Measurements from ENCODE around the gene RNF207. TPM values are rescaled to one million over a fixed set of nuclear protein-coding genes. Genes with fewer than 3 reads are reported as not detected.

Gene RNF207
- total RNA-seq, 1 experiment from 2014 or later, result 4.9 TPM

DNA sequence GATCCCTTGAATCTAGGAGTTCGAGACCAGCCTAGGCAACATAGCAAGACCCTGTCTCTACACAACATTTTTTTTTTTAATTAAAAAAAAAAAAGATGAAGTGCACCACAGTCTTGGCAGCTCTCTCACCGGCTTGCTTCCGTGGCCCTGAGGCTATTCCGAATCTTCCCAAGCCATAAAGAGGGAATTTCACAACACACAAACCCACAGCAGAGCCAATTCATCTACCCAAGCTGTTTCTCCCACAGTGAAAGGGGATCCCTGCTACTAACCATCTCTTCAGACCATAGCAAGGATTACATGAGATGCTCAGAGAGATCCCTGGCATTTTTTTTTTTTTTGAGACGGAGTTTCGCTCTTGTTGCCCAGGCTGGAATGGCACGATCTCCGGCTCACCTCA is 17.5 kb upstream of the RNF207 start:
- Histone ChIP-seq H4K91ac (ENCODE audit: insufficient read length, low read depth, low read length) (no peak overlapping the region), H3K9ac (ENCODE audit: extremely low read depth, insufficient read length, low read length) (no peak overlapping the region), H3K27ac (ENCODE audit: insufficient read length, low read depth, low read length) (no peak overlapping the region), H4K5ac (ENCODE audit: insufficient read length, low read depth, low read length) (no peak overlapping the region), H3K18ac (ENCODE audit: insufficient read length, low read depth, low read length) (no peak overlapping the region), H4K8ac (replicated peaks; ENCODE audit: insufficient read length, low read depth, low read length) (no peak overlapping the region), H2BK12ac (ENCODE audit: insufficient read length, low read depth, low read length) (no peak overlapping the region), H3K79me1 (ENCODE audit: insufficient read depth, low read depth, low read length, poor library complexity, severe bottlenecking) (peaks cover 4% of the 10 kb centered on the region), H2BK15ac (ENCODE audit: low read depth, low read length) (no peak overlapping the region), H3K4me2 (ENCODE audit: insufficient read depth, insufficient read length, low read length) (no peak overlapping the region), H3K56ac (ENCODE audit: insufficient read length, low read depth, low read length) (no peak overlapping the region), H3K27me3 (ENCODE audit: insufficient read depth, low read length) (no peaks in the 10 kb centered on the region), H2BK20ac (ENCODE audit: low read depth, low read length, poor library complexity, severe bottlenecking) (no peak overlapping the region), H3K4ac (ENCODE audit: low read depth, low read length) (no peak overlapping the region), H3K79me2 (ENCODE audit: insufficient read depth, low read length) (peaks cover 9% of the 10 kb centered on the region; the same call in 1 of the 2 replicates), H3T11ph (ENCODE audit: low read length) (no peak overlapping the region), H3K9me3 (ENCODE audit: control insufficient read depth, low read depth, low read length) (no peaks in the 10 kb centered on the region), H4K20me1 (ENCODE audit: control insufficient read depth, insufficient read depth, insufficient read length) (no peaks in the 10 kb centered on the region), H3K14ac (ENCODE audit: insufficient read depth, low read length) (no peak overlapping the region), H3K23ac (ENCODE audit: insufficient read length, low read depth, low read length) (no peak overlapping the region), H2BK120ac (ENCODE audit: low read depth, low read length, poor library complexity, severe bottlenecking) (no peak overlapping the region), H2AK5ac (ENCODE audit: insufficient read length, low read length) (no peak overlapping the region), H2AFZ (ENCODE audit: low read length) (no peak overlapping the region), H2BK5ac (ENCODE audit: insufficient read length, low read length) (no peak overlapping the region), H3K23me2 (ENCODE audit: insufficient read length, low read depth, low read length, poor library complexity, severe bottlenecking) (no peaks in the 10 kb centered on the region), H3K4me1 (ENCODE audit: insufficient read depth, low read length) (peaks cover 4% of the 10 kb centered on the region; the same call in 1 of the 2 replicates)
- peaks cover 35 to 83% (median 63%) of the 10 kb centered on the region in 3 experiments; a peak in 6 of 7 replicates for H3K36me3 Mint-ChIP-seq (ENCODE audit: insufficient read depth in 1 of 3, low read depth in 3 of 3)
- H3K4me1 Mint-ChIP-seq, result peaks cover 21 to 31% of the 10 kb centered on the region in 2 experiments
- peaks cover 2% of the 10 kb centered on the region for H3K27me3 Mint-ChIP-seq (ENCODE audit: low read depth)
- WGBS (ENCODE audit: extremely low coverage, insufficient read length, low lambda C conversion rate), result no CpG with 5 or more reads among the region's 8 CpGs
- TF ChIP-seq, protein P1, sequence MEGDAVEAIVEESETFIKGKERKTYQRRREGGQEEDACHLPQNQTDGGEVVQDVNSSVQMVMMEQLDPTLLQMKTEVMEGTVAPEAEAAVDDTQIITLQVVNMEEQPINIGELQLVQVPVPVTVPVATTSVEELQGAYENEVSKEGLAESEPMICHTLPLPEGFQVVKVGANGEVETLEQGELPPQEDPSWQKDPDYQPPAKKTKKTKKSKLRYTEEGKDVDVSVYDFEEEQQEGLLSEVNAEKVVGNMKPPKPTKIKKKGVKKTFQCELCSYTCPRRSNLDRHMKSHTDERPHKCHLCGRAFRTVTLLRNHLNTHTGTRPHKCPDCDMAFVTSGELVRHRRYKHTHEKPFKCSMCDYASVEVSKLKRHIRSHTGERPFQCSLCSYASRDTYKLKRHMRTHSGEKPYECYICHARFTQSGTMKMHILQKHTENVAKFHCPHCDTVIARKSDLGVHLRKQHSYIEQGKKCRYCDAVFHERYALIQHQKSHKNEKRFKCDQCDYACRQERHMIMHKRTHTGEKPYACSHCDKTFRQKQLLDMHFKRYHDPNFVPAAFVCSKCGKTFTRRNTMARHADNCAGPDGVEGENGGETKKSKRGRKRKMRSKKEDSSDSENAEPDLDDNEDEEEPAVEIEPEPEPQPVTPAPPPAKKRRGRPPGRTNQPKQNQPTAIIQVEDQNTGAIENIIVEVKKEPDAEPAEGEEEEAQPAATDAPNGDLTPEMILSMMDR (conservative IDR thresholded peaks at IDR 0.05), result no peak
- no peaks in the 10 kb centered on the region for H3K9me3 Mint-ChIP-seq
- no peak for DNase-seq
- H3K27ac Mint-ChIP-seq, result peak overlapping the region in 1 of 3 experiments; percentile 72; a peak in 2 of 7 replicates
- no peak overlapping the region for H3K4me3 Mint-ChIP-seq
